PC-3 (cell line): ENCODE results near the gene DEK. TPM values are rescaled to one million over a fixed set of nuclear protein-coding genes. Genes with fewer than 3 reads are reported as not detected.

ENCODE experiments used
- ATAC-seq: fragments of 200-7000 bp; cut with Tn5 transposase; 2 replicates; pipeline ENCODE4 v1.9.1; 2020; ENCODE audit warnings: mild to moderate bottlenecking, moderate library complexity
- BruUV-seq: library from RNA; stranded (reverse); fragments of 400-500 nt; replicated peaks from 2 replicates; lab custom pipeline; 2021; lab: Mats Ljungman, UMichigan
- CTCF ChIA-PET: fragments of 300-600 bp; sonication (Branson Sonifier 250); formaldehyde crosslinking; loops from one replicate; lab custom pipeline; 2022; ENCODE audit warnings: antibody characterized with exemption; lab: Charles Lee
- POLR2A ChIA-PET: fragments of 300-600 bp; sonication (Branson Sonifier 250); formaldehyde crosslinking; loops from one replicate; lab custom pipeline; 2022; ENCODE audit warnings: antibody characterized with exemption; ENCODE audit not compliant: unreplicated experiment; lab: Charles Lee
- DNase-seq: peaks from one replicate; pipeline ENCODE4 v3.0.0-alpha.2; 2015
- H2AFZ ChIP-seq: fragments of 300-600 bp; sonication (generic); 2 replicates; pipeline ENCODE4 v1.6.0; 2016; ENCODE audit warnings: antibody characterized with exemption, low read length
- H3F3A ChIP-seq: fragments of 300-600 bp; sonication (generic); one replicate; pipeline ENCODE4 v1.6.0; 2017; ENCODE audit warnings: antibody characterized with exemption, low read length, control low read depth, mild to moderate bottlenecking; ENCODE audit not compliant: unreplicated experiment
- H3K27ac ChIP-seq: fragments of 300-600 bp; sonication (generic); 2 replicates; pipeline ENCODE4 v1.5.1; 2016; ENCODE audit warnings: mild to moderate bottlenecking, low read length
- H3K27me3 ChIP-seq: fragments of 300-600 bp; sonication (generic); 2 replicates; pipeline ENCODE4 v1.6.1; 2016; ENCODE audit warnings: low read length, mixed read lengths
- H3K36me3 ChIP-seq: fragments of 300-600 bp; sonication (generic); 2 replicates; pipeline ENCODE4 v1.6.1; 2016; ENCODE audit warnings: low read depth, mixed run types, low read length, mixed read lengths
- H3K4me1 ChIP-seq: fragments of 300-600 bp; sonication (generic); 2 replicates; pipeline ENCODE4 v1.5.1; 2016; ENCODE audit warnings: low read length; ENCODE audit not compliant: insufficient read depth
- H3K4me2 ChIP-seq: fragments of 300-600 bp; sonication (generic); 2 replicates; pipeline ENCODE4 v1.6.0; 2016; ENCODE audit warnings: low read length
- H3K4me3 ChIP-seq: fragments of 300-600 bp; sonication (generic); 2 replicates; pipeline ENCODE4 v1.5.1; 2016; ENCODE audit warnings: mild to moderate bottlenecking, low read length, mixed read lengths
- H3K79me2 ChIP-seq: fragments of 300-600 bp; sonication (generic); 2 replicates; pipeline ENCODE4 v1.6.1; 2017; ENCODE audit warnings: low read length, mixed read lengths
- H3K9ac ChIP-seq: fragments of 300-600 bp; sonication (generic); 2 replicates; pipeline ENCODE4 v1.6.0; 2016; ENCODE audit warnings: mild to moderate bottlenecking, low read length
- H3K9me2 ChIP-seq: fragments of 300-600 bp; sonication (generic); replicated peaks from 2 replicates; pipeline ENCODE4 v1.6.1; 2016; ENCODE audit warnings: mixed run types, low read length, mixed read lengths
- H3K9me3 ChIP-seq: fragments of 300-600 bp; sonication (generic); 2 replicates; pipeline ENCODE4 v1.6.1; 2016; ENCODE audit warnings: low read length, mixed read lengths
- H4K20me1 ChIP-seq: fragments of 300-600 bp; sonication (generic); 2 replicates; pipeline ENCODE4 v1.6.1; 2016; ENCODE audit warnings: low read length, mixed read lengths
- CTCF ChIP-seq: fragments of 300-600 bp; sonication (generic); conservative IDR thresholded peaks from 2 replicates; pipeline ENCODE4 v1.5.1; 2017; ENCODE audit warnings: antibody characterized with exemption, low read depth, mild to moderate bottlenecking, low read length
- EZH2 ChIP-seq: fragments of 300-600 bp; sonication (generic); IDR thresholded peaks from one replicate; pipeline ENCODE4 v1.6.1; 2017; ENCODE audit warnings: antibody characterized with exemption, mild to moderate bottlenecking, low read length; ENCODE audit not compliant: unreplicated experiment
- EZH2phosphoT487 ChIP-seq: fragments of 300-600 bp; sonication (generic); IDR thresholded peaks from 2 replicates; pipeline ENCODE4 v1.6.1; 2018; ENCODE audit warnings: mild to moderate bottlenecking, antibody characterized with exemption, low read length, borderline replicate concordance
- intact Hi-C: fragments of 100-400 bp; cut with micrococcal nuclease; formaldehyde crosslinking; loops from 2 replicates; pipeline ENCODE4 v1.9.0; 2023
- total RNA-seq: library from RNA; depleted of rRNA; stranded (reverse); fragments of >200 nt; gene quantifications from 2 replicates; pipeline ENCODE4 v1.2.3, GENCODE V29; 2014

DEK gene
- total RNA-seq, 1 experiment from 2014 or later, result 155 TPM

- CTCF ChIA-PET, result no interaction called here
- BruUV-seq, result no TSS peak
- TF ChIP-seq EZH2phosphoT487 (no peak), CTCF (no peak), EZH2 (no peak)
- no peaks in the 10 kb centered on the region for H3K27me3 ChIP-seq
- H3K9me2 ChIP-seq, result no peaks in the 10 kb centered on the region
- H3K9me3 ChIP-seq, result no peaks in the 10 kb centered on the region
- peaks cover 30% of the 10 kb centered on the region for H3K4me1 ChIP-seq
- POLR2A ChIA-PET, result no interaction called here
- H3F3A ChIP-seq, result no peaks in the 10 kb centered on the region
- no peak overlapping the region for H3K9ac ChIP-seq
- H4K20me1 ChIP-seq, result peaks cover 25% of the 10 kb centered on the region
- H3K4me2 ChIP-seq, result no peak overlapping the region
- H3K4me3 ChIP-seq, result no peak overlapping the region
- H2AFZ ChIP-seq, result no peak overlapping the region
- intact Hi-C loops, result loop anchor here (2.0 kb wide), 2 partner anchors 49 to 111 kb away; partner anchors contain the start of genes KDM1B and TPMT
- H3K79me2 ChIP-seq, result peaks cover 31% of the 10 kb centered on the region
- ATAC-seq, result no peak
- DNase-seq, result no peak
- H3K36me3 ChIP-seq, result peaks cover 9% of the 10 kb centered on the region; the same call in 1 of the 2 replicates
- no peak overlapping the region for H3K27ac ChIP-seq
Measured at GRCh38 chr6:18265787-18266522, 1.6 kb upstream of the DEK start.

DNA sequence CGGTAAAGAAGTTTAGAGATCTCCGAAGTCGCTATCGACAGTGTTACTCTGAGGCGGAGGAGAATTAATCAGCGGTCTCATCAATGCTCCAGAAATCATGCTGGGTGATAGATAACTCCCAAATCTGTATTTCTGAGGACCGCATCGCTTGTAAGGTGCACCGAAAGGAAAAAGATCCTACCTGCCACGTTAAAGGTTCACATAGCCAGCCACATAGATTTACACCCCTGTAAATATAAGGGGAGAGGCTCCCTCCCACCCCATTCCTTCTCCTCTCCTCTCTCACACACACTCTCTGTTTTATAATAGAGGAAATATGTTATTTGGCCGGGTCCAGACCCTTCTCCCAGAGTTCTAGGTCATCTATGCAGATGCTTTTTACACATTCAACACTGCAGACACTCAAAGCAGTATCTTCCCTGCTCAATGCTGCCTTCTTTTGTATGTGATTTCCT lies 620 bp upstream of the DEK start:
- H3F3A ChIP-seq, result peaks cover 5% of the 10 kb centered on the region
- H3K9ac ChIP-seq, result peak overlapping the region; percentile 97
- intact Hi-C loops, result loop anchor here (2.0 to 5.0 kb wide), 5 partner anchors 50 to 237 kb away; partner anchors contain the start of genes KDM1B, RNF144B and TPMT
- peak overlapping the region; percentile 73 for H3K4me3 ChIP-seq
- H3K4me1 ChIP-seq, result peaks cover 40% of the 10 kb centered on the region
- H3K27ac ChIP-seq, result peak overlapping the region; percentile 59
- H3K36me3 ChIP-seq, result peaks cover 9% of the 10 kb centered on the region; the same call in 1 of the 2 replicates
- peak overlapping the region; percentile 92 for H2AFZ ChIP-seq
- H3K4me2 ChIP-seq, result peak overlapping the region; percentile 95
- TF ChIP-seq CTCF (no peak), EZH2phosphoT487 (no peak), EZH2 (no peak)
- no peaks in the 10 kb centered on the region for H3K9me3 ChIP-seq
- DNase-seq, result no peak
- TSS peak; percentile 59 for BruUV-seq
- H3K27me3 ChIP-seq, result no peaks in the 10 kb centered on the region
- POLR2A ChIA-PET, result interaction anchor here (0.6 to 1.0 kb wide), 3 partner anchors 43 to 166 kb away, joined by 3 to 10 read pairs (median 5); partner anchors contain the start of gene RNF144B
- CTCF ChIA-PET, result no interaction called here
- ATAC-seq, result no peak
- no peaks in the 10 kb centered on the region for H3K9me2 ChIP-seq
- peaks cover 33% of the 10 kb centered on the region for H4K20me1 ChIP-seq
- peaks cover 41% of the 10 kb centered on the region for H3K79me2 ChIP-seq
